GM10847 (cell line): ENCODE data around the gene TP53I3.

Source experiments
- POLR2A ChIP-seq: IDR thresholded peaks from 2 replicates; pipeline ENCODE4 v1.6.1; 2011; ENCODE audit not compliant: insufficient read length; ENCODE audit errors: extremely low read depth

Gene TP53I3

GRCh38 chr2:24075915-24076848 lies 8.5 kb downstream of the TP53I3 start, which contains the start of gene SF3B6:
TSS of gene SF3B6 (minus strand) at chr2:24076326. CDS start at chr2:24076229, 97 bp downstream.
- peak; percentile 82 for TF ChIP-seq POLR2A

- TF ChIP-seq POLR2A: no peak
These were observed 9.4 kb downstream of the TP53I3 start for GRCh38 chr2:24075259-24075658.

GRCh38 chr2:24073816-24074215 lies 10.8 kb downstream of the TP53I3 start:
- TF ChIP-seq POLR2A: no peak

DNA sequence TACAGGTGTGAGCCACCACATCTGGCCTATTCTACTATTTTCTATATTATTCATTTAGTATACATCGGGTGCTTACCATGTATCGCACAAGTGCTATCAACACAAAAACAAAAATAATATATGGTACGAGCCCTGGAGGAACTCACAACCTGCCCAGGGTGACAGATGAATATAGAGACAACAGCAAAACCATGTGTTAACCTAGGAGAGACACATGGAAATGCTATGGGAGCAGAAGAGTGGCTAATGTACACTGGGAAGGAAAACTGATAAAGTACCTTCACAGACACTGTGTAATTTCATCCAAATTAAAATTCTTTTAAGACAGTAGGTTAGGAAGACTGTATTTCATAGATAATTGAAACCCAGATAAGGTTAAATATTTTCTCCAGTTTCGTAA lies 12.4 kb downstream of the TP53I3 start:
- TF ChIP-seq POLR2A: no peak

- TF ChIP-seq POLR2A: no peak
These were observed 19.3 kb downstream of the TP53I3 start for GRCh38 chr2:24065341-24065740.

GRCh38 chr2:24058564-24059271 lies 25.9 kb downstream of the TP53I3 start:
- TF ChIP-seq POLR2A: no peak

GRCh38 chr2:24055750-24056149 lies 28.9 kb downstream of the TP53I3 start:
- no peak for TF ChIP-seq POLR2A

GRCh38 chr2:24054366-24055010 lies 30.1 kb downstream of the TP53I3 start:
- no peak for TF ChIP-seq POLR2A

- no peak for TF ChIP-seq POLR2A
These were observed 31.7 kb downstream of the TP53I3 start for GRCh38 chr2:24052951-24053350.

DNA sequence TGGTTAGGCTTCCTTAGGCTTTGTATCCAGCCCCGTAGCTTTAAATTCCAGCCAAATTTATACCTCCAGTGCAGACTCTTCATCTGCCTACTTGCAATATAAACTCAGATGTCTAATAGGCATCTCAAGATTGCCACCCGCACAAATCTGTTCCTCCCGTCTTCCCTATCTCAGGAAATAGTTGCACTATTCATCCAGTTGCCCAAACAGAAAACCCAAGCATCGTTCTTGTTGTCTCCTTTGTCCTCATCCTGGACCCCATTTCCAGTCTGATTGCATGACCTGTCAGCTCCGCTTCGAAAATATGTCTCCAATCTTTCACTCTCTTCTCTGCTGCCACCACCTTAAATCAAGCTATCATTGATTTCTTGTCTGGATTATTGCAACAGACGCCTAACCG lies 32.8 kb downstream of the TP53I3 start:
- no peak for TF ChIP-seq POLR2A

- no peak for TF ChIP-seq POLR2A
These were observed 34.3 kb downstream of the TP53I3 start for GRCh38 chr2:24050041-24050979.

GRCh38 chr2:24049485-24050021 lies 35.1 kb downstream of the TP53I3 start, which contains the start of gene FKBP1B:
TSS of gene FKBP1B (plus strand) at chr2:24049741. CDS start at chr2:24049850, 109 bp downstream.
- TF ChIP-seq POLR2A: no peak

GRCh38 chr2:24048769-24049484 lies 35.7 kb downstream of the TP53I3 start:
- TF ChIP-seq POLR2A: no peak

GRCh38 chr2:24047703-24048033 lies 37.0 kb downstream of the TP53I3 start:
- TF ChIP-seq POLR2A: no peak
